Posterior cingulate gyrus (tissue), 11 donors: ENCODE results near the gene TKTL1.
"Not testable (repeated sequence)": the region's sequence is repeated elsewhere in the genome, so short reads cannot be mapped to it uniquely, and the experiment has no call there.

Source experiments
- DNase-seq, 10 donors: peaks; one replicate each; pipeline versions ENCODE4 v3.0.0 to v3.0.0-alpha.2; 2020 to 2021; ENCODE audit warnings: mixed read lengths in 3 of 10
- intact Hi-C: fragments of 100-400 bp; cut with DNase I; formaldehyde crosslinking; loops from one replicate; pipeline ENCODE4 v1.15.1; 2023

TKTL1 gene

DNA sequence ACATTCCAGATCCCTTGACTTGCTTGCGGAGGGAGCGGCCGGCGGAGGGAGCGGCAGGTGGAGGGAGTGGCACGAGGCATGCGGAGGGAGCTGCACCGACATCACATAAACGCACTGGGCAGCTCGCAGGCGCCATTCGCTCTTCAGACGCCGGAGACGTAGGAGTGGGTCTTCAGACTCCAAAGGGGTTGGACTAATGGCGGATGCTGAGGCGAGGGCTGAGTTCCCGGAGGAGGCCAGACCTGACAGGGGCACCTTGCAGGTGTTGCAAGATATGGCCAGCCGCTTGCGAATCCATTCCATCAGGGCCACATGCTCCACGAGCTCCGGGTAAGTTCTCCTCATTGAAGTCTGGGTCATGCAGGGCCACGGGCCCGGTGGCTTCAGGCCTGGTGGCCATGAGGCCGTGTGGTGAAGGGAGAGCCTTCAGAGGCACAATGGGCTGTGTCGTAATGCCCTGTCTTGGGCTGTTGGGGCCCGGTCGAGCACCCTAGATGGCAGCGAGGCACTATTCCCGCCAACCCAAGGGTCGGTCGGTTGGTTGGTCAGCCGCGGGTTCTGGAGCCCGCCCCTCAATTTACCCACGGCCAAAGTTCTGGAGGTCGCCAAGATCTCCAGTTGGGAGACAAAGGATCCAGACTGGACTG lies at the start of gene TKTL1:
TSS of gene TKTL1 (plus strand) at position 132 of the 647 bp plus-strand sequence. CDS start at position 197, 65 bp downstream.
- intact Hi-C loops = no loop called here

GRCh38 chrX:154247377-154248045 lies 48.1 kb upstream of the TKTL1 start:
- intact Hi-C loops = not testable (repeated sequence)

More for the DNA sequence above, at the start of gene TKTL1:
- DNase-seq = peak in 2 of 10 donors; percentile 51 to 71

DNA sequence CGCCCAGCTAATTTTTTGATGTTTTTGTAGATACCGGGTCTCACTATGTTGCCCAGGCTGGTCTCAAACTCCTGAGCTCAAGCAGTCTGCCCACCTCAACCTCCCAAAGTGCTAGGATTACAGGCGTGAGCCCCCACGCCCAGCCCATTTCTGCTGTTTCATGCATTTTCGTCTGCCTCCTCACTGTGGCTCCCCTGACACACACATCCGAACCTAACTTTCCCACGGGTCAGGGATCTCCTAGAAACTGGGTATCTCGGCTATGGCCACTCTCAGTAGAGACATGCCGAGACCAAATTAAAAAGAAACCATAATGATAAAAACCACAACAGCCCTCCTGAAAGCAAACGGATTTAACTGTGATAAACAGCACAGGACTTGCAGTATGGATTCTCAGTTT lies 47.5 kb upstream of the TKTL1 start:
- DNase-seq, intact Hi-C loops: not testable (repeated sequence)

More at GRCh38 chrX:154247377-154248045, 48.1 kb upstream of the TKTL1 start:
- DNase-seq = not testable (repeated sequence)

DNA sequence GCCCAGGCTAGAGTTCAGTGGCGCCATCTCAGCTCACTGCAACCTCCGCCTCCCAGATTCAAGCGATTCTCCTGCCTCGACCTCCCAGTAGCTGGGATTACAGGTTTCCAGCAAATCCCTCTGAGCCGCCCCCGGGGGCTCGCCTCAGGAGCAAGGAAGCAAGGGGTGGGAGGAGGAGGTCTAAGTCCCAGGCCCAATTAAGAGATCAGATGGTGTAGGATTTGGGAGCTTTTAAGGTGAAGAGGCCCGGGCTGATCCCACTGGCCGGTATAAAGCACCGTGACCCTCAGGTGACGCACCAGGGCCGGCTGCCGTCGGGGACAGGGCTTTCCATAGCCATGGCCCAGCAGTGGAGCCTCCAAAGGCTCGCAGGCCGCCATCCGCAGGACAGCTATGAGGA lies 38.3 kb upstream of the TKTL1 start, which contains the start of gene OPN1MW3:
TSS of gene OPN1MW3 (plus strand) at position 301 of the 400 bp plus-strand sequence. CDS start at position 339, 38 bp downstream.
- intact Hi-C loops = not testable (repeated sequence)

GRCh38 chrX:154258711-154259110 lies 36.9 kb upstream of the TKTL1 start:
- DNase-seq, intact Hi-C loops: not testable (repeated sequence)

More for the DNA sequence above, 38.3 kb upstream of the TKTL1 start, which contains the start of gene OPN1MW3:
- not testable (repeated sequence) for DNase-seq

DNA sequence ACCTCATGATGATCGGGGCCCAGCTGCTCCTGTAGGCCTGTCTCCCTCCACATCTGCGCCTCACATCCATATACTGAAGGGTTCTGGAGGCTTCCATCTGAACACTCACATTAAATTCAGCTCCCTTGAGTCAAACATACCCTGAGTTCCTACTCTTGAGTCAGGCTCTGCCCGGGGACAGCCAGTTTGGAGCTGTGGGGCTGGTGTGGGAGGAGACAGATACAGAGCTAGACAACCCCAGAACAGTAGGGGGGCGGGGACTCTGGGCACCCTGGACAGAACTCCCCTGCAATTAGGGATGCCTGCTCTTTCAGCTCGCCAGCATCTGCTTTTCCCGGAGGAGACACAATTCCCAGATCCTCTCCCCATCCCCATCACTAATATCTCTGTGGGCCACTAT lies 32.5 kb upstream of the TKTL1 start:
- intact Hi-C loops, DNase-seq: not testable (repeated sequence)

GRCh38 chrX:154269245-154269644 lies 26.4 kb upstream of the TKTL1 start:
- DNase-seq, intact Hi-C loops: not testable (repeated sequence)

GRCh38 chrX:154284489-154285338 lies 10.9 kb upstream of the TKTL1 start:
- DNase-seq, intact Hi-C loops: not testable (repeated sequence)

GRCh38 chrX:154286406-154286805 lies 9.2 kb upstream of the TKTL1 start:
- intact Hi-C loops, DNase-seq: not testable (repeated sequence)

DNA sequence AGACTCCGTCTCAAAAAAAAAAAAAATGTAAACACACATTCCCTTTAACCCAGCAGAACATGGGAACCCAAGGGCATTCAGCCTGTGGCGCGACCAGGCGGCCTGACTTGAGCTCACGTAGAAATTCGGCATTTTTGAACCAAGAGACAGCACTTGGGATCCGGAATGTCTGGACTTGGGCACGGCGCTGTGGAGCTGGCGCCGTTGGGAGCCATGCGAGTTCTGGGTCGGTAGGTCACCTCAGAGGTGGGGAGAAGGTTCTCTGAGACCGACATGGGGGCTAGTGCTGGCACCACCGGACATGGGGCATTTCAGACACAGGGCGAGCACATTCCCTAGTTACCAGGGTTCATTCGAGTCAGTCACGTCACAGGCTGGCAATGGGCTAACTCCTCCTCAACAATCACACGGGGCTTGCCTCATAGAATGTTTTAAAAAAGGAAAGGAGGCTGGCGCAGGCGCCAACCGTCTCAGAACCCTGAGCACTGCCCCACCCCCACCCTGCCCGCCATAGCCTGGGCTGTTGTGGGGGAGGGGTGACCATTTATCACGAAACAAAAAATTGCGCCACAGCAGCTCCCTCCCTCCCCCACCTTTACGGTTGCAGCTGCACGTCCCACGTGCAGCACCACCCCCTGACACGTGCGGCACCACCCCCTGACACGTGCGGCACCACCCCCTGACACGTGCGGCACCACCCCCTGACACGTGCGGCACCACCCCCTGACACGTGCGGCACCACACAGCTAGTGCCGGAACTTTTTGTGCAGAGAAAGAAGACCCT lies 612 bp upstream of the TKTL1 start, which contains the start of gene TEX28:
TSS of gene TEX28 (minus strand) at position 334 of the 784 bp plus-strand sequence. CDS start 3,007 bp downstream, outside the sequence.
- DNase-seq = peak in 2 of 10 donors; percentile 45 to 46

GRCh38 chrX:154296731-154297130 lies 1.1 kb downstream of the TKTL1 start:
- peak in 2 of 10 donors; percentile 54 to 62 for DNase-seq
- intact Hi-C loops = no loop called here

More for the DNA sequence above, 612 bp upstream of the TKTL1 start, which contains the start of gene TEX28:
- intact Hi-C loops = no loop called here

DNA sequence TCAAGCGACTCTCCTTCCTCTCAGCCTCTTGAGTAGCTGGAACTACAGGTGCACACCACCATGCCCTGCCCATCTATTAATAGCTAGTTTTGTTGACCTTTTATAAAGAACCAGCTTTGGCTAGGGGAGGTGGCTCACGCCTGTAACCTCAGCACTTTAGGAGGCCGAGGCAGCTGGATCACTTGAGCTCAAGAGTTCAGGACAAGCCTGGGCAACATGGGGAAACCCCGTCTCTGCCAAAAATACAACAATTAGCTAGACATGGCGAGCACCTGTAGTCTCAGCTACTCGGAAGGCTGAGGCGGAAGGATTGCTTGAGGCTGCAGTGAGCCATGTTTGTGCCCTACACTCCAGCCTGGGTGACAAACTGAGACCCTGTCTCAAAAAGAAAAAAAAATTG lies 2.7 kb downstream of the TKTL1 start:
- intact Hi-C loops = no loop called here
- DNase-seq = peak in 2 of 10 donors; percentile 11 to 42

GRCh38 chrX:154300816-154301215 lies 5.2 kb downstream of the TKTL1 start:
- intact Hi-C loops = no loop called here
- peak in 2 of 10 donors; percentile 9 to 64 for DNase-seq

DNA sequence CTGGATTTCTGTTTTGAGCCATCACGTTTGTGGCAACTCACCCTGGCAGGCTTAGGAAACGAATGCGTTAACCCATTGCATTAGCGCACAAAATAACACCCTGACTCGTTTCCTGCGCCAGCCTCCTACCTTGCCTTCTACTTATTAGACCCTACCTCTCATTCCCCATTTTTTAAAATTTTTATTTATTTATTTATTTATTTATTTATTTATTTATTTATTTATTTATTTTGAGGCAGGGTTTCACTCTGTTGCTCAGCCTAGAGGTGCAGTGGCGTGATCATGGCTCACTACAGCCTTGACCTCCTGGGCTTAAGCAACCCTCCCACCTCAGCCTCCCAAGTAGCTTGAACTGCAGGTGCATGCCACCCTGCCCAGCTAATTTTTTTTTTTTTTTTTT lies 7.4 kb downstream of the TKTL1 start:
- DNase-seq = peak in 2 of 10 donors; percentile 32 to 41
- intact Hi-C loops = not testable (repeated sequence)

DNA sequence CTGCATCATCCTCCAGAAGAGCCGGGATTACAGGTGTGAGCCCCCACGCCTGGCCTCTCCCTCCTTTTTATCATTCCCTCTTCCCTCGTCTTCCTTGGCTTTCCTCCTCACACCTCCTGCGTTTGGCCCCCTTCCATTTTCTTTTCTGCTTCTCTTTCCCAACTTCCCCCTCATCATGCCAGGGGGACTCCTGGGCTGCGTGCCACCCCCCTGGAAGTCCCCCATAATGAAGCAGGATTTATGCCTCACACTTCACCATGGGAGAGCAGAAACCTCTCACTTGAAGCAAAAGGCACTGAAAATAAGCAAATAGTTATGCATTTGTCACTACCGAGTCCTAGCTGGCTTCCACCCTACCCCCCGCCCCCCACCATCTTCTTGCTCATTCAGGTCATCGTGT lies 7.9 kb downstream of the TKTL1 start:
- intact Hi-C loops = no loop called here
- peak in 2 of 10 donors; percentile 1 to 6 for DNase-seq

GRCh38 chrX:154304846-154305245 lies 9.3 kb downstream of the TKTL1 start:
- peak in 2 of 10 donors; percentile 22 to 32 for DNase-seq
- intact Hi-C loops = no loop called here

- peak in 2 of 10 donors; percentile 41 to 62 for DNase-seq
- intact Hi-C loops = no loop called here
Measured at GRCh38 chrX:154305541-154306205, 10.1 kb downstream of the TKTL1 start.

DNA sequence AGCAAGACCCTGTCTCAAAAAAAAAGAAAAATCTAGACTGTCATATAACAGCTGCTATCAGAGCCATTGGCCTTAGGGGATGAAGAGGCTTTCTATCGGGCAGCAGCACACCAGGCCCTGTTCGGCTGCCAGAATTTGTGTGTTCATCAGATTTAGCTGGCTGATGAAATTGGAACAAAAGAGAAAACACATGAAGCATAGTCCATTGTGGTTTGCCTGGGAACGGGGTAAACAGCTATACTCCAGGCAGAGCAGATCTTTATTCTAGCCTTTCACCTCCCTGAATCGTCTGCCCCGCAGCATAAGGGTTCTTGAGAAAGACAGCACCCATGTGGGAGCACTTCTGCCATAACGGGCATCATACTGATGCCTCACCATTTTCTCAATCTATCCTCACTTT lies 11.6 kb downstream of the TKTL1 start:
- intact Hi-C loops = no loop called here
- DNase-seq = peak in 2 of 10 donors; percentile 40 to 44
